K562 (cell line): ENCODE results near the gene LRRK1. TPM values are rescaled to one million over a fixed set of nuclear protein-coding genes. Genes with fewer than 3 reads are reported as not detected.

Source experiments
- ATAC-seq: fragments of 200-7000 bp; cut with Tn5 transposase; 3 replicates; pipeline ENCODE4 v1.9.1; 2020; ENCODE audit warnings: moderate library complexity
- BruUV-seq: library from RNA; stranded (reverse); fragments of 400-500 nt; replicated peaks from 2 replicates; lab custom pipeline; 2021; lab: Mats Ljungman, UMichigan
- CTCF ChIA-PET: fragments of 300-600 bp; formaldehyde crosslinking; extraction: SDS; loops from one replicate; lab custom pipeline; 2021; ENCODE audit warnings: low intra/inter-chr PET ratio; lab: Yijun Ruan, JAX
- POLR2A ChIA-PET: fragments of 300-600, 350-650 bp; sonication (Branson Sonifier 250); formaldehyde crosslinking; extraction: SDS; loops from one replicate; lab custom pipeline; 2021; ENCODE audit warnings: antibody characterized with exemption, inconsistent platforms; lab: Yijun Ruan, JAX
- DNase-seq, 4 experiments: peaks; one replicate each; pipeline versions ENCODE4 v3.0.0 to v3.0.0-alpha.2; 2011 to 2018; ENCODE audit warnings: low spot score in 3 of 4, mixed read lengths in 3 of 4; ENCODE audit errors: extremely low read depth in 1 of 4
- FAIRE-seq: peaks from 2 replicates; lab custom pipeline; 2011; peaks lifted over from hg19 to GRCh38; lab: Jason Lieb, UNC
- H2AFZ ChIP-seq: 2 replicates; pipeline ENCODE4 v1.6.0; 2011; ENCODE audit warnings: low read depth, low read length, control low read depth, inconsistent platforms
- H3K27ac ChIP-seq: fragments of 200-600 bp; 3 replicates; pipeline ENCODE4 v1.8.0; 2011; ENCODE audit warnings: low read depth, mild to moderate bottlenecking, control low read depth, inconsistent platforms, low read length, moderate library complexity, mixed read lengths; ENCODE audit errors: extremely low read depth
- H3K27me3 ChIP-seq, 2 experiments: fragments of 300-600 bp in 1 of 2; 2 replicates in 1 of 2; 3 replicates in 1 of 2; pipeline versions ENCODE4 v1.6.0 to v1.8.0; 2011; ENCODE audit warnings: inconsistent platforms in 2 of 2, low read length in 2 of 2, mild to moderate bottlenecking in 1 of 2, mixed read lengths in 1 of 2, moderate library complexity in 1 of 2; ENCODE audit not compliant: control insufficient read depth in 2 of 2, insufficient read depth in 2 of 2
- H3K36me3 ChIP-seq: fragments of 300-600 bp; 3 replicates; pipeline ENCODE4 v1.8.0; 2011; ENCODE audit warnings: mild to moderate bottlenecking, low read length, inconsistent platforms; ENCODE audit not compliant: control insufficient read depth, insufficient read depth
- H3K4me1 ChIP-seq, 2 experiments: fragments of 200-600 bp in 1 of 2; replicated peaks in 1 of 2; 2 replicates in 1 of 2; 3 replicates in 1 of 2; pipeline versions ENCODE4 v1.5.1 to v1.8.0; 2011; ENCODE audit warnings: inconsistent platforms in 2 of 2, low read length in 2 of 2, mild to moderate bottlenecking in 1 of 2, mixed read lengths in 1 of 2, moderate library complexity in 1 of 2; ENCODE audit not compliant: control insufficient read depth in 2 of 2, insufficient read depth in 2 of 2
- H3K4me2 ChIP-seq: 2 replicates; pipeline ENCODE4 v1.6.1; 2011; ENCODE audit warnings: low read length, control low read depth, inconsistent platforms, mixed read lengths; ENCODE audit not compliant: insufficient read depth
- H3K4me3 ChIP-seq: fragments of 200-600 bp; sonication (generic), shearing (Covaris generic); 2 replicates; pipeline ENCODE4 v1.5.1; 2016; ENCODE audit warnings: control low read depth, inconsistent platforms
- H3K79me2 ChIP-seq: fragments of 200-600 bp; 3 replicates; pipeline ENCODE4 v1.8.0; 2011; ENCODE audit warnings: low read length, inconsistent platforms; ENCODE audit not compliant: control insufficient read depth, insufficient read depth
- H3K9ac ChIP-seq, 2 experiments: 2 replicates each; pipeline versions ENCODE4 v1.6.0 to v1.6.1; 2011; ENCODE audit warnings: low read depth in 2 of 2, low read length in 2 of 2, control low read depth in 1 of 2, inconsistent platforms in 1 of 2, mild to moderate bottlenecking in 1 of 2, mixed read lengths in 1 of 2; ENCODE audit not compliant: insufficient read depth in 1 of 2
- H3K9me1 ChIP-seq: one replicate; pipeline ENCODE4 v1.6.0; 2011; ENCODE audit warnings: inconsistent platforms, mild to moderate bottlenecking, low read length, moderate library complexity; ENCODE audit not compliant: control insufficient read depth, insufficient read depth
- H3K9me3 ChIP-seq: replicated peaks from 2 replicates; pipeline ENCODE4 v1.5.1; 2011; ENCODE audit warnings: low read depth, low read length, inconsistent platforms; ENCODE audit not compliant: control insufficient read depth, insufficient read depth
- H4K20me1 ChIP-seq: replicated peaks from 2 replicates; pipeline ENCODE4 v1.6.1; 2011; ENCODE audit warnings: low read length, inconsistent platforms, mixed read lengths; ENCODE audit not compliant: control insufficient read depth, insufficient read depth
- CBFA2T2 ChIP-seq: fragments of 450-650 bp; conservative IDR thresholded peaks from 2 replicates; pipeline ENCODE4 v1.6.1; 2017; ENCODE audit warnings: mild to moderate bottlenecking
- CHD2 ChIP-seq: IDR thresholded peaks from 2 replicates; pipeline ENCODE4 v1.6.1; 2011; ENCODE audit warnings: low read depth, low read length
- E2F4 ChIP-seq: sonication (generic); formaldehyde crosslinking; IDR thresholded peaks from 2 replicates; pipeline ENCODE4 v1.8.0; 2022; ENCODE audit warnings: mild to moderate bottlenecking, low read depth, missing genetic modification reagents
- ELK3 ChIP-seq: fragments of 450-650 bp; formaldehyde crosslinking; IDR thresholded peaks from 2 replicates; pipeline ENCODE4 v1.4.0; 2020; ENCODE audit warnings: mild to moderate bottlenecking
- FOXO4 ChIP-seq: fragments of 450-650 bp; formaldehyde crosslinking; IDR thresholded peaks from 2 replicates; pipeline ENCODE4 v1.4.0; 2020; ENCODE audit warnings: mild to moderate bottlenecking, moderate library complexity
- GABPB2 ChIP-seq: fragments of 250-450 bp; sonication (Bioruptor Pico); conservative IDR thresholded peaks from 2 replicates; pipeline ENCODE4 v1.5.1; 2021; ENCODE audit warnings: mild to moderate bottlenecking
- LCOR ChIP-seq: sonication (generic); formaldehyde crosslinking; IDR thresholded peaks from 2 replicates; pipeline ENCODE4 v1.8.0; 2022; ENCODE audit warnings: mild to moderate bottlenecking, missing genetic modification reagents
- MITF ChIP-seq: IDR thresholded peaks from 2 replicates; pipeline ENCODE4 v1.6.1; 2014; ENCODE audit warnings: antibody characterized with exemption
- NR2C2 ChIP-seq, 2 experiments: fragments of 200-800 bp in 1 of 2; sonication (Bioruptor generic) in 1 of 2; sonication (generic) in 1 of 2; formaldehyde crosslinking in 1 of 2; IDR thresholded peaks; 2 replicates each; pipeline versions ENCODE4 v1.6.1 to v1.8.0; 2016 to 2022; ENCODE audit warnings: mild to moderate bottlenecking in 1 of 2, missing compliant biosample characterization in 1 of 2, missing genetic modification characterization in 1 of 2, missing genetic modification reagents in 1 of 2
- RNF2 ChIP-seq: sonication (generic); IDR thresholded peaks from 2 replicates; pipeline ENCODE4 v1.6.1; 2016
- SETDB1 ChIP-seq: IDR thresholded peaks from one replicate; pipeline ENCODE4 v1.6.1; 2012; ENCODE audit warnings: low read length, control low read depth, inconsistent platforms
- SNAPC5 ChIP-seq: fragments of 250-450 bp; sonication (Bioruptor Pico); IDR thresholded peaks from 2 replicates; pipeline ENCODE4 v1.8.0; 2021; ENCODE audit warnings: moderate library complexity, mild to moderate bottlenecking, inconsistent platforms
- XRCC3 ChIP-seq: fragments of 450-650 bp; IDR thresholded peaks from 2 replicates; pipeline ENCODE4 v1.6.1; 2017; ENCODE audit warnings: mild to moderate bottlenecking, moderate library complexity
- ZNF143 ChIP-seq: sonication (generic); formaldehyde crosslinking; IDR thresholded peaks from 2 replicates; pipeline ENCODE4 v1.9.0; 2022; ENCODE audit warnings: mild to moderate bottlenecking, missing genetic modification reagents
- WGBS: fragments of 100-300 bp; shearing (Covaris generic); methylation state at CpG from one replicate; pipeline ENCODE4 v1.1.6; 2016; ENCODE audit warnings: low coverage, mixed read lengths; ENCODE audit not compliant: insufficient coverage; ENCODE audit errors: missing lambda C conversion rate; 5-methylcytosine and 5-hydroxymethylcytosine counted together
- in situ Hi-C: fragments of 300-500 bp; cut with MboI; formaldehyde crosslinking; loops from 4 replicates; pipeline ENCODE4 v1.15.0; 2018; ENCODE audit warnings: inconsistent platforms, mixed read lengths
- intact Hi-C: fragments of 100-400 bp; cut with micrococcal nuclease; formaldehyde crosslinking; loops from 2 replicates; pipeline ENCODE4 v1.14.2; 2022
- polyA plus RNA-seq, 8 experiments: library from polyadenylated mRNA; depleted of rRNA in 4 of 8; stranded (reverse) in 5 of 8; unstranded in 3 of 8; fragments of >200 nt; fragmentation: Nextera tagmentation in 2 of 8; fragmentation: Illumina TruSeq in 1 of 8; extraction: Ambion mirVana in 2 of 8; extraction: Trizol in 1 of 8; gene quantifications; 2 replicates each; pipeline versions ENCODE4 v1.2.1 to v1.2.3, GENCODE V29; 2011 to 2014; ENCODE audit warnings: inconsistent platforms in 1 of 8, missing spikeins in 1 of 8
- total RNA-seq, 7 experiments: library from RNA; depleted of rRNA in 6 of 7; stranded (reverse); fragments of >200 nt in 6 of 7; fragmentation: Illumina TruSeq in 2 of 7; extraction: Trizol in 2 of 7; gene quantifications; 2 replicates each; pipeline versions ENCODE4 v1.2.1 to v1.2.3, GENCODE V29; 2011 to 2021; ENCODE audit warnings: low replicate concordance in 1 of 7

The LRRK1 gene
- total and polyA plus RNA-seq, 9 of the 15 experiments (the other 6 are each of a cell fraction or from before 2014, with no cell fraction given) = 0.01 to 1.5 (median 0.11) TPM

GRCh38 chr15:100972975-100973350 is 53.8 kb downstream of the LRRK1 start:
- DNase-seq (no peak), FAIRE-seq (no peak), ATAC-seq (no peak)
- ChIA-PET POLR2A (interaction anchor here (0.7 kb wide), 1 partner anchor 47 kb away, joined by 3 read pairs; no protein-coding TSS in a partner anchor), CTCF (no interaction called here)
- Histone ChIP-seq H3K27me3 (peaks cover 0 to 16% of the 10 kb centered on the region in 2 experiments; a peak in 3 of 5 replicates), H3K9me3 (no peaks in the 10 kb centered on the region), H3K36me3 (no peaks in the 10 kb centered on the region), H3K4me2 (no peak overlapping the region), H3K4me3 (no peak overlapping the region), H3K9ac (no peak overlapping the region), H4K20me1 (no peaks in the 10 kb centered on the region), H2AFZ (no peak overlapping the region), H3K79me2 (no peaks in the 10 kb centered on the region), H3K9me1 (no peaks in the 10 kb centered on the region), H3K27ac (no peak overlapping the region), H3K4me1 (peaks cover 0 to 11% of the 10 kb centered on the region in 2 experiments; a peak in 2 of 5 replicates)
- no TSS peak for BruUV-seq
- WGBS = 23% methylated on average over 24 of the region's 36 CpGs
- intact Hi-C loops (no loop called here), in situ Hi-C loops (no loop called here)
- TF ChIP-seq CHD2 (no peak), ELK3 (CRISPR knock-in tag) (no peak), ZNF143 (CRISPR knock-in tag) (no peak), GABPB2 (CRISPR knock-in tag) (no peak), SETDB1 (no peak), E2F4 (no peak), RNF2 (no peak), CBFA2T2 (no peak), MITF (no peak), SNAPC5 (no peak), NR2C2 (CRISPR knock-in tag; IDR thresholded peaks at IDR 0.05) (no peak), NR2C2 (tag; IDR thresholded peaks at IDR 0.05) (no peak), FOXO4 (CRISPR knock-in tag) (no peak), LCOR (CRISPR knock-in tag) (no peak), XRCC3 (no peak)
